ENCODE data around the gene CARNS1.

Gene CARNS1

GRCh38 chr11:67376063-67376820 lies 39.2 kb upstream of the CARNS1 start:
- DNase-seq (ENCODE audit: low read depth in 2 of 2), result no peak

DNA sequence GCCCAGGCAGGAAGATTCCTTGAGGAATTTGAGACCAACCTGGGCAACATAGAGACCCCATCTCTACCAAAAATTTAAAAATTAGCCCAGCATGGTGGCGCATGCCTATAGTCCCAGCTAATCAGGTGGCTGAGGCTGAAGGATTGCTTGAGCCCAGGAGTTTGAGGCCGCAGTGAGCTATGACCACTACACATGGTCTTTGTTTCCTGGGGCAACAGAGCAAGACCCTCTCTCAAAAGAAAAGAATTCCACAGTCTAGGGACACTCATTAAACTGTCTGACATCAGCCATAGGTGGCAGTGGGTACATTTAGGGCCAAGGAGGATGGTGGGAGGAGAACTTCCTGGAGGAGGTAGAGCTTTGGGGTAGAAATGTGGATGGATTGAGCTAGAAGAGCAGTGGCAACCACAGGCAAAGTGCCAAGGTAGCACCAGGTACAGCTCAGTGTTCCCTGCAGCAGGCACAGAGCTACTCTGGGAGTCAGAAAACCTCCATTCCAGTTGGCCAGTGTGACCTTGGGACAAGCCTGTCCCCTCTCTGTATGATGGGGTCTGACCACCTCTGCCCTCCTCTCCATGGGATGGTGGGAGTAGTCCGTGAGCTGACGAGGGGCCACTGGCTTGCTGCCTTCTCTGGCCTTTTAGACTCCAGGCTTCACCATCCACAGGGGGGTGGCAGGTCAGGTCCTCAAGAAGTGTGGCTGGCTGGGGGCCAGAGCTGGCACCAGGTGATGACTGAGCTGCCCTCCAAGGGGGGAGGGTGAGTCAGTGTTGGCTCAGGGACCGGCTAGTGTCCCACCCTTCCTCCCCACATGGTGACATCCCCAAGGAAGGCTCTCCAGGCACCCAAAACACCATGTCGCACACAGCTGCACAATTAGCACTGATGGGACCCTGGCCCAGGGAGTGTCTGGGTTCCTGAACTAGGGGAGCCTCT lies 38.3 kb upstream of the CARNS1 start:
- no peak for DNase-seq (ENCODE audit: low read depth in 2 of 2)

DNA sequence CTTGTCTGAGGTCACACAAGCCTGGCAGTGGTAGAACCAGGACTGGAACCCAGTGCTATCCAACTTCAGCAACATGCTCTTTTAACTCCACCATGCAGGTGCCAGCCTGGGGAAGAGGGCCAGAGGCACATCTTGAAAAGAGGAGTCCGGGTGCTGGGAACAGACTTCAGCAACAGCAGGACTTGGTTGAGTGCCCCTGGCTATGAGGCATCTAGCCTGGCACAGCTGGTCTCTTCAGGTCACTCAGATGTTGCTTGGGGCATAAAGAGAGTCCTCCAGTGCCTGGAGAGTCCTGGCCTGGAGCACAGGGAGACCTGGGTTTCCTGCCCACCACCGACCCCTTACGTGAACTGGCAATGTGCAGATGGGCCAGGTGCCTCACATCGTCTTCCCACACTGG lies 36.9 kb upstream of the CARNS1 start:
- no peak for DNase-seq (ENCODE audit: low read depth in 2 of 2)

- no peak for DNase-seq (ENCODE audit: low read depth in 2 of 2)
Observed at GRCh38 chr11:67379061-67380058, 36.1 kb upstream of the CARNS1 start.

DNA sequence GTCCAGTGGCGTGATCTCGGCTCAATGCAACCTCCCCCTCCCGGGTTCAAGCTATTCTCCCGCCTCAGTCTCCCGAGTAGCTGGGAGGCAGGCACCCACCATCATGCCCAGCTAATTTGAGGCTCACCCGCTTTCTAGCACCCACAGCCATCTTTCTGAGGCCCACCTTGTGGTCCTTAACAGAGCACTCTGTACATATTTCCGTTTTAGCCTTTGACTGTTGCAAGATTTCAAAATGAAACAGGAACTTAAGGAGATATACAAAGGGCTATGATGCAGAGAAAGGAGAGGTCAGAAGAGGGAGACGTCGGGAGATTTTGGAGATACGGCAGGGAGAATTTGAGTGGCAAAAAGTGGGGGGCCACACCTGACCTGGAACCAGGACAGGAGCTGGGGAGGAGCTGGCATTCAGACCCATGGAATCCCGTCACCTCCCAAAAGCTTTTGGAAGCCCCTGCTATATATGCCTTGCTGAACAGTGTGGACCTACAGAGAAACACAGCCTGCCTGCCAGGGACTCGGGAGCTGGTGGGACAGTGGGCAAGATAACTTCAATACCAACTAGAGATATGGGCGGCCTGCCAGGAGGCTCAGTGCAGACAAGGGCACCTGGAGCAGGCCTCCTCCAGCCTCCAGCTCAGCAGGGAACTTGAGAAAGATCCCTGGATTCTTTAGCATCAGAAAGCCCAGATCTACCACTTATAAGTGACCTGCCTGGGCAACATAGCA lies 34.1 kb upstream of the CARNS1 start:
- no peak for DNase-seq (ENCODE audit: low read depth in 2 of 2)

DNA sequence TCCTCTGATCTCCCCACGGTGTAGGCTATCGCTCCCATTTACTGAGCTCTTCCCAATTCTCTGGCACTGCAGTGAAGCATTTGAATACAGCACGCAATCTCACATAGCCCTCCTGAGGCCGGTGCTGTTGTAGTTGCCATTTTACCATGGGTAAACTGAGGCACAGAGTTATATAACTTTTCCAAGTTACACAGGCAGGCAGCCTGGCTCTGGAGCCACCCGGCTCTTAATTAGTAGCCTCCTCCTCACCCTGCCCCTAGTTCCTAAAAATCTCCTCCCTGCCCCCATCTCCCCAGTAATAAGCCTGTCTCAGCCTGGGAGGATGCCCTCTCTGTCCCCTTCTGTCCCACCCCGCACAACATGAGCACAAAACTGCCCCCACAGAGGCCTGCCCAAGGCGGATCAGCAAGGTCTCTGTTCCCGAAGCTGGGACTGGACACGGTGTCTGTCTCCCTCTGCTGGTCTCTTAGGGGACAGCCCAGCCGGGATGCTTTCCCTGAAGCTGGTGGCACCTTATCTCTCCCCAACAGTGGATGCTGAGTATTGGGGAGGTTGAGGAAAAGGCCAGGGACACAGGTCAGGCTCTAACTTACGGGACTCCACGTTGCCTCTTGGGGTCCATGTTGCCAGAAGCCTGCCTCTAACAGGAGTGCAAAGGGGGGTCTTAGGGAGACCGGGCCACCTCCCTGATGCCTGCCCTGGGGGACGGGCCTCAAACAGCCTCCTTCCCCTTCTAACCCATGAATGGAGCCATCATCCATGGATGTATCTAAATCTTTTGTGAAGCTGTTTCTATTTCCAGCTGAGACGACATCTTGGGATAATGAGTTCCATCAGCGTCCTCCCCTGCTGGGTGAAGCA lies 33.0 kb upstream of the CARNS1 start:
- DNase-seq (ENCODE audit: low read depth in 2 of 2), result peak; percentile 67 to 72

- DNase-seq (ENCODE audit: low read depth in 2 of 2), result no peak
Observed at GRCh38 chr11:67384851-67385366, 30.6 kb upstream of the CARNS1 start.

DNA sequence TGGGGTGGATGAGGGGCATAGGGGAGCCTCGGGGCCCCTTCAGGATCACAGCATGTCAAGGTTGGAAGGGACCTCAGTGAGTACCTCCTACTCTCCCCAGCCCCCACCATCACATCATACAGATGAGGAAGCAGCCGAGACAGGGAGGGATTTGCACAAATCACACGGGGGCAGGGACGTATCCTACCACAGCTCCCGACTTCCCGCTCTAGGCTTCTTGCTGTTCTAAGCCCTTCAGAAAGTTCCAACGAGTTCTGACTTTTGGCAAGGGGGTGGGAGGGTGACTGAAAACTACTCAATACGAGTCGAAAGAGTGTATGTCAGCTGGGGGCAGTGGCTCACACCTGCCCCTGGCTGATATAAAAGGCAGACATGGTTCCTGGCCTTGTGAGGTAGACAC lies 28.4 kb upstream of the CARNS1 start:
- no peak for DNase-seq (ENCODE audit: low read depth in 2 of 2)

DNA sequence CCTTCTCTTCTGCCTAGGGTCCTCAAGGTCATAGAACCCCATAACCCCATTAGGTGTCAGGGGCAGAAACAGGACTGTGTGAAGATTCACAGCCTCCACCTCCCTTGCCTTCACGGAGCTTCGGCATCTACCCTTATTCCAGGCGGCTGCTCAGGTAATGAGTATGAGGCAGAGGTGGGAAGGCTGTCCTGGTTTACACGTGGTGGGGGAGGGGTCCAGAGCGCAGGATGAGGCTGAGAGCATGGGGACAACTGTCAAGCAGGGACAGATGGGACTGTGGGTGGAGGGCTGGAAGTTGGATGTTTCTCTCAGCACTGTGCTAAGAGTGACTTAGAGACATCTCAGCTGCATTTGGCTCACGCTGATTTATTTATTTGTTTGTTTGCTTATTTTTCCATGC lies 28.0 kb upstream of the CARNS1 start:
- DNase-seq (ENCODE audit: low read depth in 2 of 2), result no peak

DNA sequence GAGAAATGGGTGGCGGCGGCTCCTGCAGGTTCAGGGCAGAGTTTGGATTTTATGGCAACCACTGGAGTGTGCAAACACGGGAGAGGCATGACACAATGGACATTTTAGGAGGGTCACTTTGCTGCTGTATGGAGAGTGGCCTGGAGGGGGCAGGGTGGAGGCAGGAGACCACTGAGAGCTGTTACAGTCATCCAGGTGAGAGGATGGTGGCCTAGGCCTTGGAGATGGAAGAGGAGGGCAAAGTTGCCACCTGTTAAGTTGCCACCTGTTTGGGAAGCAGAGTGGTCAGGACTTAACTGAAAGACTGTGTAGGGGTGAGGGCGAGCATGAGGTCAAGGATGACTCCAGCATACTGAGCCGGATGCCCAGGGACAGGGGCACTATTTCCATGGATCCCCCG lies 26.0 kb upstream of the CARNS1 start:
- DNase-seq (ENCODE audit: low read depth in 2 of 2), result no peak

GRCh38 chr11:67390947-67391303 lies 24.6 kb upstream of the CARNS1 start:
- no peak for DNase-seq (ENCODE audit: low read depth in 2 of 2)

DNA sequence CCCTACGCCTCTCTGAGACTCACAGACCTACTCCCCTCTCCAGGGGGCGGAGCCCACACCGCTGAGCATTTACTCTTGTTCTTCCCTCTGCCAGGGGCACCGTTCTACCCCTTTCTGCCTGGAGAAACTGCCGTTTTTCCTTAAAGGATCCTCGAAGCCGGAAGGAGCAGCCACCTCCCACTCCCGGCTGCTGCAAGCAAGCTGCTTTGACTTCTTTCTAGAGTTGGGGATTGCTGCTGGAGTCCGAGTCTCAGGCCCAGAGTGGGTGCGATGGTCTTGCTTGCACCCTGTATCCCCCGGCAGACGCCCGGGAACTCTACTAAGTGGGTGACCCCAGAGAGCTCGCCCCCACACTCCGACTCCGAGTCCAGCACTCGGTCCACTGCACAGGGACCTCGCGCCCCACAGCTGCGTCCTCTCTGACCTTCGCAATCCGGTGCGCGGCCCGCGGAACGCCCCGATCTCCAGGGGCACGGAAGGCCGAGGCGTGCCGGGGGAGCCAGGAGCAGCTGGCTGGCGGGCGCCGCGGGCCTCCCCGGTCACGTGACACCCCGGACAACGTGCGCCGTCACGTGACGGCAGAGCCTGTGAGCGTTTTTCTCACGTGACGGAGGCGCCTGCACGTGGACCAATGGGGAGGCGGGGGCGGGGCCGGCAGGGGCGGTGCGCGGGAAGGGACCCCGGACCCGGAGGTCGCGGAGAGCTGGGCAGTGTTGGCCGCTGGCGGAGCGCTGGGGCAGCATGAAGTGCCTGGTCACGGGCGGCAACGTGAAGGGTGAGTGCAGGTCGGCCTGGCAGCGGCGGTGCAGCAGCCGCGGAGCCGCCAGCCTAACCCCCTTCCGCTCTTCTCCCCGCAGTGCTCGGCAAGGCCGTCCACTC lies 23.9 kb upstream of the CARNS1 start, which contains the start of gene RAD9A:
Gene RAD9A, plus strand, starts transcription at position 683 of the 879 bp plus-strand sequence. Its CDS starts 59 bp downstream, at position 742.
- peak; percentile 85 to 93 for DNase-seq (ENCODE audit: low read depth in 2 of 2)

DNA sequence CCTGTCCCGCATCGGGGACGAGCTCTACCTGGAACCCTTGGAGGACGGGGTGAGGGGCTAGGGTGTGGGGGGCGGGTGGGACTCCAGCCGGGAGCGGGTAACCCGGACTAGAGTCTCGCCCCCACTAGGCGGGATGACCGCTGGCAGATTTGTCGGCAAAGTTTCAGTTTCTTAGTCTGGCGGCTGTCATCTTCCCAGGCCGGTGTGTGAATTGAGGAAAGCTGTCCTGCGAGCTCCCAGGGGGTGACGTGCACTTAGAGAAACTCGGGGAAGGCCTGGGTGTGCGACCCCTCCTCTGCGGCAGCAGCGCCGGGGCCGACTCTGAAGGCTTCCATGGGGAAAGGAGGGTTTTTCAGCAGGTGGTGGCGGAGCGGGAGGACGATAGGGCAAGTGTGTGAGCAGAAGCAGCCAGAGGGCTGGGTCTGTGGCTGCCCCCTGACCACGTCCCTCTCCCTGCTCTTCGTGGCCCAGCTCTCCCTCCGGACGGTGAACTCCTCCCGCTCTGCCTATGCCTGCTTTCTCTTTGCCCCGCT lies 23.2 kb upstream of the CARNS1 start:
- DNase-seq (ENCODE audit: low read depth in 2 of 2), result no peak

- no peak for DNase-seq (ENCODE audit: low read depth in 2 of 2)
Observed at GRCh38 chr11:67393437-67393836, 22.0 kb upstream of the CARNS1 start.

DNA sequence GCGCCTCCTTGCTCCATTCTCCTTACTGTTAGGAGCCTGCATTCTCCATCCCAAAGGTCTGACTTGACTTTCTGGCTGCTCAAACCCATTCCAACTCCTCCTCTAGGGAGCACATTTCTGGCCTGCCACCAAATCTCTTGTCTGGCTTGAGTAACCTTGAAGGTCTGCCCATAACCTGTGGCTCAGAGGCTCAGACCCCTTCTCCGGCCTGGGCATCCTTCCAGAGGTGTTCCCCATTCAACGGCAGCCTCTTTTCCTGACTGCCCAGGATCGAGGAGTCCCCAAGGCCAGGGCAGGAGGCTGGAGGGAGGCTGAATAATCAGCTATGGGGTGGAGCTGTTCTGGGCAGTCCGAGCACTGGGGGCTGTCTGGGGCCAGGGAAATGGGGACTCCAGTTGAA lies 21.5 kb upstream of the CARNS1 start:
- no peak for DNase-seq (ENCODE audit: low read depth in 2 of 2)

DNA sequence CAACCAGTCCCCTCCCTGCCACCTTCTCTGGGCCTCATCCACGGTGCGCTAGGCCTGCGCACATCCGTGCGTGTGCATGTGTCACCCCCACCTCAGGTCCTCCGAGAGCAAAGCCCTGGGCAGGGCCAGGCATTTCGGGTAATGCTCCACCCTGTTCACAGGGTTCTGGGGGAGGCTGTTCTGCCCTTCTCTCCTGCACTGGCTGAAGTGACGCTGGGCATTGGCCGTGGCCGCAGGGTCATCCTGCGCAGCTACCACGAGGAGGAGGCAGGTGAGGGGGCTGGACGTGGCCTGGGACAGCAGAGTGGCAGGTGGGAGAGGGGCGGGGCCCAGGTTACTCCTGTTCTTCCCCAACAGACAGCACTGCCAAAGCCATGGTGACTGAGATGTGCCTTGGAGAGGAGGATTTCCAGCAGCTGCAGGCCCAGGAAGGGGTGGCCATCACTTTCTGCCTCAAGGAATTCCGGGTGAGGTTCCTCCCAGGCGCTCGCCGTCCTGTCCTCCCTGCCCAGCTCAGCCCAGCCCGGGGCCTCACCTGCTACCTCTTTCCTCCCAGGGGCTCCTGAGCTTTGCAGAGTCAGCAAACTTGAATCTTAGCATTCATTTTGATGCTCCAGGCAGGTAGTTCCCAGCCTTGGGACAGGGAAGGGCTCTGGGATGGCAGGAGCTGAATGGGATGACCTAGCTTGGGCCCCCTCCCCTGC lies 19.8 kb upstream of the CARNS1 start:
- no peak for DNase-seq (ENCODE audit: low read depth in 2 of 2)

- no peak for DNase-seq (ENCODE audit: low read depth in 2 of 2)
Observed at GRCh38 chr11:67396259-67396581, 19.3 kb upstream of the CARNS1 start.
